Trophoblast cell (in vitro differentiated cells and primary cell): ENCODE results near the gene TRIM17.

Source experiments
- DNase-seq, 2 donors: peaks; one replicate each; pipeline ENCODE4 v3.0.0-alpha.2; 2016
- H2AFZ ChIP-seq: 2 replicates; pipeline ENCODE4 v1.6.1; 2013; ENCODE audit warnings: low read length, moderate library complexity, mild to moderate bottlenecking; ENCODE audit not compliant: insufficient read depth, poor library complexity
- H2AK5ac ChIP-seq: 2 replicates; pipeline ENCODE4 v1.6.1; 2013; ENCODE audit warnings: mild to moderate bottlenecking, low read length
- H2BK120ac ChIP-seq: 2 replicates; pipeline ENCODE4 v1.6.1; 2013; ENCODE audit warnings: low read length, mild to moderate bottlenecking, moderate library complexity; ENCODE audit not compliant: insufficient read depth, poor library complexity
- H2BK12ac ChIP-seq: 2 replicates; pipeline ENCODE4 v1.6.1; 2013; ENCODE audit warnings: mild to moderate bottlenecking, low read length, moderate library complexity
- H2BK5ac ChIP-seq: 2 replicates; pipeline ENCODE4 v1.6.1; 2013; ENCODE audit warnings: low read length, low read depth, moderate library complexity, mild to moderate bottlenecking; ENCODE audit not compliant: poor library complexity
- H3K14ac ChIP-seq: 2 replicates; pipeline ENCODE4 v1.6.1; 2013; ENCODE audit warnings: mild to moderate bottlenecking, low read length
- H3K18ac ChIP-seq: 2 replicates; pipeline ENCODE4 v1.6.1; 2013; ENCODE audit warnings: mild to moderate bottlenecking, low read length
- H3K23ac ChIP-seq: 2 replicates; pipeline ENCODE4 v1.6.1; 2013; ENCODE audit warnings: low read length
- H3K27ac ChIP-seq: 2 replicates; pipeline ENCODE4 v1.5.1; 2013; ENCODE audit warnings: low read depth, mild to moderate bottlenecking, inconsistent platforms, low read length, moderate library complexity
- H3K27me3 ChIP-seq: 2 replicates; pipeline ENCODE4 v1.6.1; 2013; ENCODE audit warnings: inconsistent platforms, mild to moderate bottlenecking, low read length, moderate library complexity; ENCODE audit not compliant: insufficient read depth
- H3K36me3 ChIP-seq, 2 experiments: 1 replicate in 1 of 2; 2 replicates in 1 of 2; pipeline ENCODE4 v1.6.1; 2013; ENCODE audit warnings: low read length in 2 of 2, mild to moderate bottlenecking in 2 of 2, moderate library complexity in 1 of 2; ENCODE audit not compliant: insufficient read depth in 2 of 2, control insufficient read depth in 1 of 2
- H3K4ac ChIP-seq: 2 replicates; pipeline ENCODE4 v1.6.1; 2013; ENCODE audit warnings: low read depth, mild to moderate bottlenecking, low read length, moderate library complexity
- H3K4me1 ChIP-seq, 2 experiments: 1 replicate in 1 of 2; 2 replicates in 1 of 2; pipeline ENCODE4 v1.6.1; 2013; ENCODE audit warnings: low read length in 2 of 2, mild to moderate bottlenecking in 2 of 2, moderate library complexity in 1 of 2; ENCODE audit not compliant: insufficient read depth in 2 of 2, control insufficient read depth in 1 of 2
- H3K4me2 ChIP-seq: 2 replicates; pipeline ENCODE4 v1.6.1; 2013; ENCODE audit warnings: inconsistent platforms, mild to moderate bottlenecking, low read length, moderate library complexity
- H3K4me3 ChIP-seq: 2 replicates; pipeline ENCODE4 v1.5.1; 2013; ENCODE audit warnings: mild to moderate bottlenecking, low read depth, low read length, inconsistent platforms
- H3K79me1 ChIP-seq: one replicate; pipeline ENCODE4 v1.6.1; 2013; ENCODE audit warnings: low read length
- H3K79me2 ChIP-seq: 2 replicates; pipeline ENCODE4 v1.6.1; 2013; ENCODE audit warnings: low read length, mild to moderate bottlenecking; ENCODE audit not compliant: control insufficient read depth, insufficient read depth, poor library complexity
- H3K9ac ChIP-seq: 2 replicates; pipeline ENCODE4 v1.6.1; 2013; ENCODE audit warnings: mild to moderate bottlenecking, low read length
- H3K9me3 ChIP-seq: 2 replicates; pipeline ENCODE4 v1.6.1; 2013; ENCODE audit warnings: low read depth, mild to moderate bottlenecking, control low read depth, inconsistent platforms, low read length; ENCODE audit not compliant: insufficient read depth
- H4K12ac ChIP-seq: 2 replicates; pipeline ENCODE4 v1.6.1; 2013; ENCODE audit warnings: low read depth, mild to moderate bottlenecking, low read length, moderate library complexity
- H4K8ac ChIP-seq: 2 replicates; pipeline ENCODE4 v1.6.1; 2013; ENCODE audit warnings: low read depth, mild to moderate bottlenecking, low read length, moderate library complexity
- H4K91ac ChIP-seq: one replicate; pipeline ENCODE4 v1.6.1; 2013; ENCODE audit warnings: low read depth, mild to moderate bottlenecking, low read length, moderate library complexity
- WGBS: extraction: QIAGEN DNeasy Blood & Tissue Kit; methylation state at CpG from one replicate; pipeline ENCODE4 v1.1.7; 2013; ENCODE audit warnings: missing lambda C conversion rate; ENCODE audit not compliant: insufficient read length, insufficient coverage; ENCODE audit errors: extremely low coverage; 5-methylcytosine and 5-hydroxymethylcytosine counted together

Gene TRIM17

GRCh38 chr1:228376262-228376628, 40.4 kb downstream of the TRIM17 start:
- no CpG with 5 or more reads among the region's 3 CpGs for WGBS

GRCh38 chr1:228375578-228376261, 40.9 kb downstream of the TRIM17 start:
- no peak overlapping the region for H3K4ac ChIP-seq
- WGBS: no CpG with 5 or more reads among the region's 22 CpGs
- no peak overlapping the region for H4K8ac ChIP-seq
- no peak overlapping the region for H3K18ac ChIP-seq
- no peak overlapping the region for H2AK5ac ChIP-seq
- H3K9me3 ChIP-seq: peaks cover 2% of the 10 kb centered on the region
- no peak overlapping the region for H2BK5ac ChIP-seq
- H3K14ac ChIP-seq: no peak overlapping the region
- H3K27me3 ChIP-seq: no peaks in the 10 kb centered on the region
- no peak overlapping the region for H3K23ac ChIP-seq
- H4K12ac ChIP-seq: no peak overlapping the region
- no peak overlapping the region for H3K4me3 ChIP-seq
- H2BK12ac ChIP-seq: no peak overlapping the region
- H4K91ac ChIP-seq: no peak overlapping the region
- H2AFZ ChIP-seq: no peak overlapping the region
- H3K79me1 ChIP-seq: peaks cover 2% of the 10 kb centered on the region
- H3K36me3 ChIP-seq: no peaks in the 10 kb centered on the region
- no peaks in the 10 kb centered on the region for H3K79me2 ChIP-seq
- H3K4me2 ChIP-seq: no peak overlapping the region
- H3K4me1 ChIP-seq: peaks cover 2 to 10% of the 10 kb centered on the region in 2 experiments
- H2BK120ac ChIP-seq: no peak overlapping the region
- no peak overlapping the region for H3K27ac ChIP-seq
- DNase-seq: no peak
- no peak overlapping the region for H3K9ac ChIP-seq

More at GRCh38 chr1:228376262-228376628, 40.4 kb downstream of the TRIM17 start:
- no peak overlapping the region for H2AFZ ChIP-seq
- no peak overlapping the region for H4K8ac ChIP-seq
- no peak overlapping the region for H3K18ac ChIP-seq
- peaks cover 2 to 10% of the 10 kb centered on the region in 2 experiments for H3K4me1 ChIP-seq
- no peak overlapping the region for H3K27ac ChIP-seq
- H4K91ac ChIP-seq: no peak overlapping the region
- no peak overlapping the region for H3K14ac ChIP-seq
- no peak overlapping the region for H3K23ac ChIP-seq
- no peak overlapping the region for H3K4me2 ChIP-seq
- no peak overlapping the region for H3K4me3 ChIP-seq
- H2BK5ac ChIP-seq: no peak overlapping the region
- H3K36me3 ChIP-seq: no peaks in the 10 kb centered on the region
- H3K79me2 ChIP-seq: no peaks in the 10 kb centered on the region
- no peaks in the 10 kb centered on the region for H3K27me3 ChIP-seq
- H3K9ac ChIP-seq: no peak overlapping the region
- peaks cover 2% of the 10 kb centered on the region for H3K9me3 ChIP-seq
- H2AK5ac ChIP-seq: no peak overlapping the region
- H2BK12ac ChIP-seq: no peak overlapping the region
- no peak overlapping the region for H2BK120ac ChIP-seq
- H3K4ac ChIP-seq: no peak overlapping the region
- no peak for DNase-seq
- no peak overlapping the region for H4K12ac ChIP-seq
- peaks cover 2% of the 10 kb centered on the region for H3K79me1 ChIP-seq

GRCh38 chr1:228374711-228375577, 41.7 kb downstream of the TRIM17 start:
- Histone ChIP-seq H4K12ac (no peak overlapping the region), H3K79me2 (no peaks in the 10 kb centered on the region), H2AK5ac (no peak overlapping the region), H4K91ac (no peak overlapping the region), H2BK5ac (no peak overlapping the region), H3K27me3 (no peaks in the 10 kb centered on the region), H3K9me3 (peaks cover 2% of the 10 kb centered on the region), H3K36me3 (no peaks in the 10 kb centered on the region), H3K79me1 (peaks cover 2% of the 10 kb centered on the region), H2BK120ac (no peak overlapping the region), H3K4ac (no peak overlapping the region), H3K18ac (no peak overlapping the region), H3K14ac (no peak overlapping the region), H3K4me2 (no peak overlapping the region), H3K9ac (no peak overlapping the region), H3K4me3 (no peak overlapping the region), H3K4me1 (peaks cover 2 to 10% of the 10 kb centered on the region in 2 experiments), H2AFZ (no peak overlapping the region), H3K23ac (no peak overlapping the region), H3K27ac (no peak overlapping the region), H2BK12ac (no peak overlapping the region), H4K8ac (no peak overlapping the region)
- no peak for DNase-seq
- no CpG with 5 or more reads among the region's 25 CpGs for WGBS

GRCh38 chr1:228373681-228374571, 42.7 kb downstream of the TRIM17 start:
- Histone ChIP-seq H3K36me3 (no peaks in the 10 kb centered on the region), H3K4me1 (peaks cover 0 to 6% of the 10 kb centered on the region in 2 experiments), H3K23ac (no peak overlapping the region), H3K18ac (no peak overlapping the region), H4K91ac (no peak overlapping the region), H3K79me2 (no peaks in the 10 kb centered on the region), H2BK12ac (no peak overlapping the region), H3K27me3 (no peaks in the 10 kb centered on the region), H2AFZ (no peak overlapping the region), H3K4ac (no peak overlapping the region), H3K4me2 (no peak overlapping the region), H3K9me3 (peaks cover 3% of the 10 kb centered on the region), H4K8ac (no peak overlapping the region), H3K4me3 (no peak overlapping the region), H3K9ac (no peak overlapping the region), H2BK120ac (no peak overlapping the region), H3K79me1 (peaks cover 2% of the 10 kb centered on the region), H4K12ac (no peak overlapping the region), H3K14ac (no peak overlapping the region), H3K27ac (no peak overlapping the region), H2AK5ac (no peak overlapping the region), H2BK5ac (no peak overlapping the region)
- no peak for DNase-seq
- WGBS: no CpG with 5 or more reads among the region's 14 CpGs
